HepG2 (cell line): ENCODE data around the gene LMF2. TPM values are rescaled to one million over a fixed set of nuclear protein-coding genes. Genes with fewer than 3 reads are reported as not detected.
A peak's percentile ranks its signal among the peaks of the same experiment; 100 is the strongest.

Experiments
- ARNT2 ChIP-seq: sonication (generic); formaldehyde crosslinking; IDR thresholded peaks from 2 replicates; pipeline ENCODE4 v1.8.0; 2022; ENCODE audit warnings: mild to moderate bottlenecking, low read depth, missing genetic modification reagents, moderate library complexity
- CBX1 ChIP-seq: IDR thresholded peaks from one replicate; pipeline ENCODE4 v1.6.1; 2016; ENCODE audit warnings: antibody characterized with exemption, low read depth
- CCDC6 ChIP-seq: sonication (generic); formaldehyde crosslinking; IDR thresholded peaks from 2 replicates; pipeline ENCODE4 v1.8.1; 2022; ENCODE audit warnings: mild to moderate bottlenecking, missing genetic modification reagents, moderate library complexity
- EHMT2 ChIP-seq: fragments of 200-600 bp; sonication (generic); IDR thresholded peaks from 2 replicates; pipeline ENCODE4 v1.7.0; 2017; ENCODE audit warnings: antibody characterized with exemption, low read depth, low read length, borderline replicate concordance
- IRF1 ChIP-seq: sonication (generic); formaldehyde crosslinking; IDR thresholded peaks from 2 replicates; pipeline ENCODE4 v1.4.0; 2020; ENCODE audit warnings: low read depth, mild to moderate bottlenecking, missing genetic modification reagents
- KDM3A ChIP-seq: IDR thresholded peaks from 2 replicates; pipeline ENCODE4 v1.6.1; 2018; ENCODE audit warnings: low read depth, missing compliant biosample characterization
- MTA1 ChIP-seq: sonication (generic); formaldehyde crosslinking; IDR thresholded peaks from 2 replicates; pipeline ENCODE4 v1.4.0; 2020; ENCODE audit warnings: missing genetic modification reagents, mild to moderate bottlenecking, borderline replicate concordance
- MTERF4 ChIP-seq: sonication (generic); formaldehyde crosslinking; IDR thresholded peaks from 2 replicates; pipeline ENCODE4 v1.8.0; 2023; ENCODE audit warnings: mild to moderate bottlenecking, missing genetic modification reagents
- MXI1 ChIP-seq: IDR thresholded peaks from 3 replicates; pipeline ENCODE4 v1.6.1; 2012; ENCODE audit warnings: low read depth, low read length, inconsistent platforms, borderline replicate concordance
- RARG ChIP-seq: sonication (generic); formaldehyde crosslinking; IDR thresholded peaks from 2 replicates; pipeline ENCODE4 v1.4.0; 2020; ENCODE audit warnings: low read depth, mild to moderate bottlenecking, missing genetic modification reagents
- RFX5 ChIP-seq: IDR thresholded peaks from 2 replicates; pipeline ENCODE4 v1.6.1; 2011; ENCODE audit warnings: low read depth, low read length, improper control_type of control experiment
- SRSF1 ChIP-seq: fragments of 200-400 bp; formaldehyde crosslinking; optimal IDR thresholded peaks from 2 replicates; pipeline ENCODE3; 2017; ENCODE audit warnings: mild to moderate bottlenecking, low read depth, low read length, moderate library complexity
- TOE1 ChIP-seq: sonication (generic); formaldehyde crosslinking; IDR thresholded peaks from 2 replicates; pipeline ENCODE4 v1.4.0; 2020; ENCODE audit warnings: mild to moderate bottlenecking, missing genetic modification reagents
- XRCC5 ChIP-seq: fragments of 200-400 bp; formaldehyde crosslinking; optimal IDR thresholded peaks from 2 replicates; pipeline ENCODE3; 2017; ENCODE audit warnings: mild to moderate bottlenecking, low read length
- ZBTB2 ChIP-seq: sonication (generic); formaldehyde crosslinking; IDR thresholded peaks from 2 replicates; pipeline ENCODE4 v1.8.0; 2022; ENCODE audit warnings: low read depth, missing genetic modification reagents
- ZFP37 ChIP-seq: sonication (generic); formaldehyde crosslinking; IDR thresholded peaks from 2 replicates; pipeline ENCODE4 v1.4.0; 2020; ENCODE audit warnings: missing genetic modification reagents, borderline replicate concordance
- ZNF280B ChIP-seq: sonication (generic); formaldehyde crosslinking; IDR thresholded peaks from 2 replicates; pipeline ENCODE4 v1.5.0; 2020; ENCODE audit warnings: missing genetic modification reagents, mild to moderate bottlenecking, borderline replicate concordance
- ZNF446 ChIP-seq: sonication (generic); formaldehyde crosslinking; IDR thresholded peaks from 2 replicates; pipeline ENCODE4 v1.5.0; 2020; ENCODE audit warnings: mild to moderate bottlenecking, missing genetic modification reagents
- ZNF510 ChIP-seq: sonication (generic); formaldehyde crosslinking; IDR thresholded peaks from 2 replicates; pipeline ENCODE4 v1.4.0; 2020; ENCODE audit warnings: low read depth, mild to moderate bottlenecking, missing genetic modification reagents
- ZNF670 ChIP-seq: sonication (generic); formaldehyde crosslinking; IDR thresholded peaks from 2 replicates; pipeline ENCODE4 v1.8.0; 2022; ENCODE audit warnings: mild to moderate bottlenecking, missing genetic modification reagents, borderline replicate concordance
- ZNF766 ChIP-seq: sonication (generic); formaldehyde crosslinking; IDR thresholded peaks from 2 replicates; pipeline ENCODE4 v1.5.0; 2020; ENCODE audit warnings: missing genetic modification reagents, borderline replicate concordance
- polyA plus RNA-seq, 8 experiments: library from polyadenylated mRNA; depleted of rRNA in 3 of 8; stranded (reverse) in 7 of 8; unstranded in 1 of 8; fragments of >200 nt; fragmentation: Illumina TruSeq in 4 of 8; extraction: Trizol in 4 of 8; gene quantifications; 2 replicates each; pipeline versions ENCODE4 v1.2.1 to v1.2.3, GENCODE V29; 2011 to 2016; ENCODE audit warnings: low read depth in 4 of 8, missing spikeins in 1 of 8, mixed read lengths in 1 of 8; ENCODE audit not compliant: insufficient read depth in 1 of 8
- total RNA-seq, 5 experiments: library from RNA; depleted of rRNA; stranded (reverse); fragments of >200 nt; fragmentation: Illumina TruSeq; extraction: Trizol; gene quantifications; 2 replicates each; pipeline ENCODE4 v1.2.3, GENCODE V29; 2016; ENCODE audit warnings: low read depth in 1 of 5
- TF ChIP-seq, protein P1 (sequence below), 2 experiments: sonication (generic) in 1 of 2; formaldehyde crosslinking in 1 of 2; IDR thresholded peaks; 2 replicates each; pipeline versions ENCODE4 v1.4.0 to v1.6.1; 2018 to 2020; ENCODE audit warnings: missing genetic modification reagents in 2 of 2, borderline replicate concordance in 1 of 2, low read depth in 1 of 2, mild to moderate bottlenecking in 1 of 2, missing biosample characterization in 1 of 2

Gene LMF2
- total and polyA plus RNA-seq, 2 of the 13 experiments (the other 11 are each of a cell fraction or from before 2014, with no cell fraction given), result 23.3 to 30.6 TPM

DNA sequence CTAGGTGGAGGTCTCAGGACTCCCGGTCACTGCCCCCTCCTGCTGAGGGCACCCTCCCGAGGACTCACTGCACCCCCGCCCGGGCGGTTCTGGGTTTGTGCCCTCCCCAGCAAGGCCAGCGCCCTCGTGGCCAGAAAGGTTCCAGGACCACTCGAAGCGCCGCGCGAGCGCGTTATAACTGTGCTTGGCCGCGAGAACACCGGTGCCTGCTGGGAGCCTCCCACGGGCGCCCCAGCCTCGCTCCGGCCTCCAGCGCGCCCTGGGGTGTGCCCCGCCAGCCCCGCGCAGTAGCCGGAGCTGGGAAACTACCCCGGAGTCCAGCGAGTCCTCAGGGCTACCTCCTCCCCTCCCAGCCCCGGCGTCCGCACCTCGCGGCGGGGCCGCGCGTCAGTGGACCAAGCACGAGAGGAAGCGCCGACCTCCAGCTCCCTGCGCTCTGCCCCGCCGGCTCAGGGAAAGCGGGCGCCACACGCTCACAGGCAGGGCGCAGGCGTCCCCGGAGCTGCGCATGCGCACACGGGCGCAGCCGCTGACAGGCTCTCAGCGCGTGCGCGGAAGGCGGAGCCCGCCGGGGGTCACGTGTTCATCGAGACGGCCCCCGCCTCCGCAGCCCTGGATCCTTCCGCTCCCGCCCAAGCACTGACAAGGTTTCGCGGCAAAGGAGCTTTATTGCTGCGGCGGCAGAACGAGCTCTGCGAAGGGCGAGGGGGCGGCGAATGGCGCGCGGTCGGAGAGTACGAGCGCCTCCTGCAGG lies 17.8 kb upstream of the LMF2 start, which contains the start of gene SCO2 (continued):
- TF ChIP-seq XRCC5, result peak; percentile 53
- TF ChIP-seq RFX5, result no peak
- no peak for TF ChIP-seq TOE1 (CRISPR knock-in tag)
- TF ChIP-seq IRF1 (CRISPR knock-in tag), result no peak
- TF ChIP-seq MTA1, result peak; percentile 56; the same call in 1 of the 2 replicates
- TF ChIP-seq ZNF510 (CRISPR knock-in tag), result 0 out of 2 replicates have a peak, but pooled peaks have one; percentile 8
- no peak for TF ChIP-seq ZNF280B
- peak; percentile 74; the same call in 1 of the 2 replicates for TF ChIP-seq ZFP37 (CRISPR knock-in tag)
- TF ChIP-seq ZBTB2 (CRISPR knock-in tag), result peak; percentile 81
- no peak for TF ChIP-seq EHMT2
- peak; percentile 84; the same call in 1 of the 2 replicates for TF ChIP-seq MTERF4 (CRISPR knock-in tag)
- no peak; the same call in 1 of the 2 replicates for TF ChIP-seq ZNF766 (CRISPR knock-in tag)
- TF ChIP-seq RARG (CRISPR knock-in tag), result no peak
- TF ChIP-seq CCDC6 (CRISPR knock-in tag), result no peak
- TF ChIP-seq, protein P1, sequence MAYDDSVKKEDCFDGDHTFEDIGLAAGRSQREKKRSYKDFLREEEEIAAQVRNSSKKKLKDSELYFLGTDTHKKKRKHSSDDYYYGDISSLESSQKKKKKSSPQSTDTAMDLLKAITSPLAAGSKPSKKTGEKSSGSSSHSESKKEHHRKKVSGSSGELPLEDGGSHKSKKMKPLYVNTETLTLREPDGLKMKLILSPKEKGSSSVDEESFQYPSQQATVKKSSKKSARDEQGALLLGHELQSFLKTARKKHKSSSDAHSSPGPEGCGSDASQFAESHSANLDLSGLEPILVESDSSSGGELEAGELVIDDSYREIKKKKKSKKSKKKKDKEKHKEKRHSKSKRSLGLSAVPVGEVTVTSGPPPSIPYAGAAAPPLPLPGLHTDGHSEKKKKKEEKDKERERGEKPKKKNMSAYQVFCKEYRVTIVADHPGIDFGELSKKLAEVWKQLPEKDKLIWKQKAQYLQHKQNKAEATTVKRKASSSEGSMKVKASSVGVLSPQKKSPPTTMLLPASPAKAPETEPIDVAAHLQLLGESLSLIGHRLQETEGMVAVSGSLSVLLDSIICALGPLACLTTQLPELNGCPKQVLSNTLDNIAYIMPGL (CRISPR knock-in tag; IDR thresholded peaks at IDR 0.05; ENCODE audit: borderline replicate concordance in 1 of 2, low read depth in 1 of 2), result peak; percentile 83
- peak; percentile 8 for TF ChIP-seq SRSF1
- TF ChIP-seq ZNF446 (CRISPR knock-in tag), result peak; percentile 46; the same call in 1 of the 2 replicates
- TF ChIP-seq MXI1, result peak; percentile 75; the same call in 1 of the 3 replicates
- TF ChIP-seq ZNF670 (CRISPR knock-in tag), result no peak
- TF ChIP-seq KDM3A (CRISPR knock-in tag), result 0 out of 2 replicates have a peak, but pooled peaks have one; percentile 14
- TF ChIP-seq ARNT2 (CRISPR knock-in tag), result peak; percentile 76; the same call in 1 of the 2 replicates
- no peak for TF ChIP-seq CBX1
